H1 (cell line): ENCODE results near the gene BLTP1. TPM values are rescaled to one million over a fixed set of nuclear protein-coding genes. Genes with fewer than 3 reads are reported as not detected.
A peak's percentile ranks its signal among the peaks of the same experiment; 100 is the strongest.

ENCODE experiments used
- CTCF ChIA-PET: fragments of 300-600 bp; sonication (Branson Sonifier 250); formaldehyde crosslinking; loops from one replicate; lab custom pipeline; 2021; ENCODE audit not compliant: partially characterized antibody; lab: Charles Lee
- POLR2A ChIA-PET: fragments of 300-600 bp; sonication (Branson Sonifier 250); formaldehyde crosslinking; loops from one replicate; lab custom pipeline; 2021; ENCODE audit warnings: inconsistent platforms; ENCODE audit not compliant: partially characterized antibody; lab: Charles Lee
- DNase-seq, 2 experiments: peaks; one replicate each; pipeline versions ENCODE4 v3.0.0 to v3.0.0-alpha.2; 2010 to 2022; ENCODE audit warnings: low spot score in 2 of 2, low read depth in 1 of 2, mixed read lengths in 1 of 2
- FAIRE-seq: peaks from 2 replicates; lab custom pipeline; 2011; peaks lifted over from hg19 to GRCh38; lab: Jason Lieb, UNC
- H2AFZ ChIP-seq: 2 replicates; pipeline ENCODE4 v1.8.1; 2012; ENCODE audit warnings: low read length, inconsistent platforms
- H2AK5ac ChIP-seq: 2 replicates; pipeline ENCODE4 v1.6.1; 2013; ENCODE audit warnings: low read depth, low read length
- H2BK120ac ChIP-seq: replicated peaks from 2 replicates; pipeline ENCODE3; 2013; ENCODE audit warnings: low read depth, low read length, inconsistent platforms
- H2BK12ac ChIP-seq: 2 replicates; pipeline ENCODE4 v1.6.1; 2013; ENCODE audit warnings: low read depth, low read length
- H2BK15ac ChIP-seq: 2 replicates; pipeline ENCODE4 v1.6.1; 2013; ENCODE audit warnings: low read length
- H2BK20ac ChIP-seq: 2 replicates; pipeline ENCODE4 v1.6.1; 2013; ENCODE audit warnings: low read length
- H2BK5ac ChIP-seq: 2 replicates; pipeline ENCODE4 v1.6.1; 2013; ENCODE audit warnings: low read depth, low read length
- H3K14ac ChIP-seq: 2 replicates; pipeline ENCODE4 v1.6.1; 2013; ENCODE audit warnings: inconsistent platforms; ENCODE audit not compliant: insufficient read length
- H3K18ac ChIP-seq: 2 replicates; pipeline ENCODE4 v1.6.1; 2013; ENCODE audit warnings: low read length; ENCODE audit errors: extremely low read depth
- H3K23ac ChIP-seq: 2 replicates; pipeline ENCODE4 v1.6.1; 2013; ENCODE audit warnings: inconsistent platforms; ENCODE audit not compliant: insufficient read length
- H3K23me2 ChIP-seq: 2 replicates; pipeline ENCODE4 v1.6.1; 2013; ENCODE audit warnings: low read depth, low read length
- H3K27ac ChIP-seq: 2 replicates; pipeline ENCODE4 v1.6.1; 2011; ENCODE audit warnings: low read depth, low read length, inconsistent platforms
- H3K27me3 ChIP-seq, 4 experiments: replicated peaks in 1 of 4; 1 replicate in 1 of 4; 2 replicates in 3 of 4; pipeline versions ENCODE4 v1.6.1 to v1.8.1; 2011 to 2013; ENCODE audit warnings: low read length in 3 of 4, mild to moderate bottlenecking in 3 of 4, inconsistent platforms in 2 of 4, mixed read lengths in 2 of 4, moderate library complexity in 1 of 4; ENCODE audit not compliant: control insufficient read depth in 3 of 4, insufficient read depth in 3 of 4; ENCODE audit errors: extremely low read depth in 1 of 4
- H3K36me3 ChIP-seq, 4 experiments: 2 replicates each; pipeline versions ENCODE4 v1.6.1 to v1.8.1; 2011 to 2013; ENCODE audit warnings: mild to moderate bottlenecking in 4 of 4, low read length in 3 of 4, moderate library complexity in 2 of 4, control low read depth in 1 of 4, inconsistent platforms in 1 of 4; ENCODE audit not compliant: insufficient read depth in 4 of 4, control insufficient read depth in 2 of 4
- H3K4ac ChIP-seq: replicated peaks from 2 replicates; pipeline ENCODE3; 2013; ENCODE audit warnings: low read length, low read depth, mixed read lengths, inconsistent platforms; ENCODE audit not compliant: insufficient read length
- H3K4me1 ChIP-seq, 4 experiments: replicated peaks in 1 of 4; 1 replicate in 1 of 4; 2 replicates in 3 of 4; pipeline versions ENCODE4 v1.6.1 to v1.8.1; 2011 to 2013; ENCODE audit warnings: low read length in 3 of 4, inconsistent platforms in 2 of 4, mixed read lengths in 1 of 4; ENCODE audit not compliant: insufficient read depth in 4 of 4, control insufficient read depth in 3 of 4
- H3K4me2 ChIP-seq, 2 experiments: 2 replicates each; pipeline versions ENCODE4 v1.6.1 to v1.8.1; 2011 to 2013; ENCODE audit warnings: low read depth in 2 of 2, low read length in 2 of 2, control low read depth in 1 of 2, inconsistent platforms in 1 of 2, mild to moderate bottlenecking in 1 of 2; ENCODE audit not compliant: insufficient read depth in 1 of 2
- H3K4me3 ChIP-seq, 4 experiments: fragments of 200-600, 300-600 bp in 1 of 4; sonication (generic), shearing (Covaris generic), sonication (Bioruptor Twin) in 1 of 4; 2 replicates each; pipeline versions ENCODE4 v1.5.1 to v1.8.1; 2011 to 2016; ENCODE audit warnings: low read length in 4 of 4, low read depth in 3 of 4, control low read depth in 2 of 4, inconsistent platforms in 2 of 4, mild to moderate bottlenecking in 2 of 4, mixed read lengths in 1 of 4, moderate library complexity in 1 of 4; ENCODE audit not compliant: insufficient read depth in 2 of 4; ENCODE audit errors: extremely low read depth in 1 of 4
- H3K56ac ChIP-seq: replicated peaks from 2 replicates; pipeline ENCODE3; 2013; ENCODE audit warnings: low read depth, mild to moderate bottlenecking, mixed read lengths, low read length, inconsistent platforms; ENCODE audit not compliant: insufficient read length
- H3K79me1 ChIP-seq: 2 replicates; pipeline ENCODE4 v1.6.1; 2013; ENCODE audit warnings: low read depth, low read length, control low read depth
- H3K79me2 ChIP-seq, 2 experiments: 2 replicates each; pipeline versions ENCODE4 v1.6.1 to v1.8.1; 2012 to 2013; ENCODE audit warnings: low read length in 2 of 2, mild to moderate bottlenecking in 2 of 2, inconsistent platforms in 1 of 2; ENCODE audit not compliant: insufficient read depth in 2 of 2, control insufficient read depth in 1 of 2
- H3K9ac ChIP-seq, 4 experiments: replicated peaks in 1 of 4; 1 replicate in 1 of 4; 2 replicates in 3 of 4; pipeline versions ENCODE4 v1.6.1 to v1.8.1; 2011 to 2013; ENCODE audit warnings: low read depth in 3 of 4, low read length in 3 of 4, control low read depth in 2 of 4, mild to moderate bottlenecking in 2 of 4, moderate library complexity in 2 of 4, inconsistent platforms in 1 of 4; ENCODE audit errors: extremely low read depth in 1 of 4
- H3K9me3 ChIP-seq, 2 experiments: 2 replicates each; pipeline versions ENCODE4 v1.6.1 to v1.8.1; 2012 to 2013; ENCODE audit warnings: mild to moderate bottlenecking in 2 of 2, moderate library complexity in 2 of 2, control low read depth in 1 of 2, inconsistent platforms in 1 of 2, low read depth in 1 of 2, low read length in 1 of 2, mixed read lengths in 1 of 2; ENCODE audit not compliant: insufficient read depth in 2 of 2
- H4K20me1 ChIP-seq, 2 experiments: replicated peaks in 1 of 2; 2 replicates each; pipeline versions ENCODE3 to v1.8.1; 2011 to 2013; ENCODE audit warnings: inconsistent platforms in 2 of 2, low read length in 2 of 2, mild to moderate bottlenecking in 1 of 2; ENCODE audit not compliant: insufficient read depth in 2 of 2, control insufficient read depth in 1 of 2
- H4K5ac ChIP-seq: 2 replicates; pipeline ENCODE4 v1.6.1; 2013; ENCODE audit warnings: low read length, low read depth, mixed read lengths, inconsistent platforms; ENCODE audit not compliant: insufficient read length
- H4K8ac ChIP-seq: 2 replicates; pipeline ENCODE4 v1.8.0; 2013; ENCODE audit warnings: mild to moderate bottlenecking, moderate library complexity, low read length, inconsistent platforms; ENCODE audit not compliant: insufficient read depth; ENCODE audit errors: extremely low read depth
- H4K91ac ChIP-seq: replicated peaks from 2 replicates; pipeline ENCODE3; 2013; ENCODE audit warnings: low read length, mixed read lengths, inconsistent platforms; ENCODE audit not compliant: insufficient read length
- EGR1 ChIP-seq: IDR thresholded peaks from 2 replicates; pipeline ENCODE4 v1.6.1; 2011; ENCODE audit warnings: low read depth, low read length, borderline replicate concordance
- PHF8 ChIP-seq: fragments of 200-600 bp; sonication (generic); conservative IDR thresholded peaks from 2 replicates; pipeline ENCODE4 v1.7.1; 2012; ENCODE audit warnings: low read depth, mild to moderate bottlenecking, inconsistent platforms, low read length, moderate library complexity
- POLR2A ChIP-seq, 2 experiments: IDR thresholded peaks; 1 replicate in 1 of 2; 2 replicates in 1 of 2; pipeline ENCODE4 v1.6.1; 2011; ENCODE audit warnings: low read depth in 2 of 2, low read length in 2 of 2, mild to moderate bottlenecking in 2 of 2; ENCODE audit errors: control extremely low read depth in 1 of 2
- POLR2AphosphoS5 ChIP-seq: IDR thresholded peaks from 2 replicates; pipeline ENCODE4 v1.6.1; 2011; ENCODE audit warnings: low read depth, low read length
- RAD21 ChIP-seq, 2 experiments: IDR thresholded peaks in 1 of 2; conservative IDR thresholded peaks in 1 of 2; 2 replicates each; pipeline ENCODE4 v1.6.1; 2011; ENCODE audit warnings: low read depth in 2 of 2, low read length in 2 of 2, improper control_type of control experiment in 1 of 2, inconsistent platforms in 1 of 2, mild to moderate bottlenecking in 1 of 2, moderate library complexity in 1 of 2
- SP2 ChIP-seq: IDR thresholded peaks from 2 replicates; pipeline ENCODE4 v1.6.1; 2012; ENCODE audit warnings: mild to moderate bottlenecking, low read length, inconsistent platforms
- TAF7 ChIP-seq: optimal IDR thresholded peaks from 2 replicates; pipeline ENCODE3; 2011; ENCODE audit warnings: low read depth, mild to moderate bottlenecking, inconsistent platforms, low read length, moderate library complexity, borderline replicate concordance
- WGBS, 2 experiments: shearing (Covaris generic) in 1 of 2; methylation state at CpG; one replicate each; pipeline versions ENCODE4 v1.1.6 to v1.1.7; 2013 to 2015; ENCODE audit warnings: low lambda C conversion rate in 2 of 2, mixed read lengths in 2 of 2, inconsistent platforms in 1 of 2, low coverage in 1 of 2, missing lambda C conversion rate in 1 of 2; ENCODE audit not compliant: insufficient replicate concordance in 2 of 2, insufficient coverage in 1 of 2, insufficient read length in 1 of 2; ENCODE audit errors: extremely low coverage in 1 of 2, missing lambda C conversion rate in 1 of 2; 5-methylcytosine and 5-hydroxymethylcytosine counted together
- polyA plus RNA-seq, 7 experiments: library from polyadenylated mRNA; depleted of rRNA in 3 of 7; stranded (reverse) in 5 of 7; unstranded in 2 of 7; fragments of >200 nt in 5 of 7; fragments of 200-250 nt in 2 of 7; gene quantifications; 1 replicate in 5 of 7; 2 replicates in 1 of 7; 4 replicates in 1 of 7; pipeline versions ENCODE4 v1.2.1 to v1.2.3, GENCODE V29; 2011 to 2013; ENCODE audit warnings: missing spikeins in 2 of 7, mixed read lengths in 2 of 7
- total RNA-seq: library from RNA; stranded (reverse); fragmentation: NEBNext Ultra II Directional; extraction: Animal tissue kit (Norgen Biotek cat#: 25700); gene quantifications from 2 replicates; pipeline ENCODE4 v1.2.1, GENCODE V29; 2021
- TF ChIP-seq, protein P1 (sequence below), 3 experiments: IDR thresholded peaks; 1 replicate in 2 of 3; 2 replicates in 1 of 3; pipeline versions ENCODE4 v1.5.1 to v1.6.1; 2011; ENCODE audit warnings: low read length in 3 of 3, mild to moderate bottlenecking in 3 of 3, inconsistent platforms in 2 of 3, low read depth in 1 of 3, moderate library complexity in 1 of 3; ENCODE audit not compliant: insufficient read depth in 1 of 3; ENCODE audit errors: control extremely low read depth in 1 of 3

BLTP1 gene
- total and polyA plus RNA-seq, 2 of the 8 experiments (the other 6 are each of a cell fraction or from before 2014, with no cell fraction given): 14.0 to 27.9 TPM

- H3K9me3 ChIP-seq: no peaks in the 10 kb centered on the region
- no peak overlapping the region for H3K4ac ChIP-seq
- H3K27ac ChIP-seq: no peak overlapping the region
- H3K4me1 ChIP-seq: 0 out of 7 replicates have a peak, but pooled peaks cover 0 to 2% (median 0%) of the 10 kb centered on the region in 4 experiments
- H2AK5ac ChIP-seq: 0 out of 2 replicates have a peak overlapping the region, but pooled peaks have one; percentile 53
- H4K5ac ChIP-seq: no peak overlapping the region
- no peak overlapping the region for H3K14ac ChIP-seq
- no peaks in the 10 kb centered on the region for H4K20me1 ChIP-seq
- ChIA-PET POLR2A (no interaction called here), CTCF (interaction anchor here (0.7 to 1.1 kb wide), 5 partner anchors 10 to 170 kb away, joined by 3 to 4 read pairs (median 3); no protein-coding TSS in a partner anchor)
- no peak overlapping the region for H2AFZ ChIP-seq
- no peak overlapping the region for H4K8ac ChIP-seq
- no peak for DNase-seq
- no peak overlapping the region for H4K91ac ChIP-seq
- no peak overlapping the region for H3K56ac ChIP-seq
- TF ChIP-seq, protein P1, sequence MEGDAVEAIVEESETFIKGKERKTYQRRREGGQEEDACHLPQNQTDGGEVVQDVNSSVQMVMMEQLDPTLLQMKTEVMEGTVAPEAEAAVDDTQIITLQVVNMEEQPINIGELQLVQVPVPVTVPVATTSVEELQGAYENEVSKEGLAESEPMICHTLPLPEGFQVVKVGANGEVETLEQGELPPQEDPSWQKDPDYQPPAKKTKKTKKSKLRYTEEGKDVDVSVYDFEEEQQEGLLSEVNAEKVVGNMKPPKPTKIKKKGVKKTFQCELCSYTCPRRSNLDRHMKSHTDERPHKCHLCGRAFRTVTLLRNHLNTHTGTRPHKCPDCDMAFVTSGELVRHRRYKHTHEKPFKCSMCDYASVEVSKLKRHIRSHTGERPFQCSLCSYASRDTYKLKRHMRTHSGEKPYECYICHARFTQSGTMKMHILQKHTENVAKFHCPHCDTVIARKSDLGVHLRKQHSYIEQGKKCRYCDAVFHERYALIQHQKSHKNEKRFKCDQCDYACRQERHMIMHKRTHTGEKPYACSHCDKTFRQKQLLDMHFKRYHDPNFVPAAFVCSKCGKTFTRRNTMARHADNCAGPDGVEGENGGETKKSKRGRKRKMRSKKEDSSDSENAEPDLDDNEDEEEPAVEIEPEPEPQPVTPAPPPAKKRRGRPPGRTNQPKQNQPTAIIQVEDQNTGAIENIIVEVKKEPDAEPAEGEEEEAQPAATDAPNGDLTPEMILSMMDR (IDR thresholded peaks at IDR 0.05; ENCODE audit: control extremely low read depth in 1 of 3, insufficient read depth in 1 of 3, low read depth in 1 of 3, low read length in 3 of 3): peak in 2 of 3 experiments; percentile 18 to 30; a peak in 2 of 4 replicates
- TF ChIP-seq PHF8 (no peak), POLR2AphosphoS5 (no peak), POLR2A (IDR thresholded peaks at IDR 0.05; ENCODE audit: control extremely low read depth in 1 of 2, low read depth in 2 of 2, low read length in 2 of 2) (no peak), RAD21 (IDR thresholded peaks at IDR 0.05 in 1 of 2, conservative IDR thresholded peaks at IDR 0.05 in 1 of 2; ENCODE audit: low read depth in 2 of 2, low read length in 2 of 2) (peak in 1 of 2 experiments; percentile 22; a peak in 1 of 4 replicates), TAF7 (no peak), EGR1 (no peak), SP2 (no peak)
- H3K4me3 ChIP-seq: no peak overlapping the region
- no peak overlapping the region for H2BK5ac ChIP-seq
- peaks cover 5% of the 10 kb centered on the region; the same call in 1 of the 2 replicates for H3K79me1 ChIP-seq
- no peaks in the 10 kb centered on the region for H3K27me3 ChIP-seq
- H3K23ac ChIP-seq: no peak overlapping the region
- H2BK15ac ChIP-seq: no peak overlapping the region
- H3K23me2 ChIP-seq: no peaks in the 10 kb centered on the region
- no peak overlapping the region for H2BK20ac ChIP-seq
- no peak overlapping the region for H2BK120ac ChIP-seq
- H3K9ac ChIP-seq: no peak overlapping the region
- no peak for FAIRE-seq
- peaks cover 3 to 18% of the 10 kb centered on the region in 2 experiments; a peak in 2 of 4 replicates for H3K79me2 ChIP-seq
- no peak overlapping the region for H3K4me2 ChIP-seq
- no peak overlapping the region for H2BK12ac ChIP-seq
- H3K18ac ChIP-seq: no peak overlapping the region
- 88% methylated on average over 4 of the region's 4 CpGs; no CpG with 5 or more reads in 1 of the 2 experiments for WGBS, 2 experiments
- no peaks in the 10 kb centered on the region for H3K36me3 ChIP-seq
Observed at GRCh38 chr4:122167369-122167768, 15.2 kb downstream of the BLTP1 start.
